Testis (tissue), 2 donors: Measurements from ENCODE around the gene DCBLD2.

ENCODE experiments used
- POLR2A ChIP-seq: fragments of 450-650 bp; IDR thresholded peaks from one replicate; pipeline ENCODE4 v1.6.1; 2017; ENCODE audit warnings: antibody characterized with exemption, mild to moderate bottlenecking, moderate library complexity
- TF ChIP-seq, protein P1 (sequence below), 3 experiments: fragments of 450-650 bp in 2 of 3; fragments of 200-600 bp in 1 of 3; sonication (generic) in 1 of 3; IDR thresholded peaks; one replicate each; pipeline ENCODE4 v1.5.1; 2016 to 2019; ENCODE audit warnings: antibody characterized with exemption in 3 of 3, mild to moderate bottlenecking in 2 of 3, moderate library complexity in 1 of 3

DNA sequence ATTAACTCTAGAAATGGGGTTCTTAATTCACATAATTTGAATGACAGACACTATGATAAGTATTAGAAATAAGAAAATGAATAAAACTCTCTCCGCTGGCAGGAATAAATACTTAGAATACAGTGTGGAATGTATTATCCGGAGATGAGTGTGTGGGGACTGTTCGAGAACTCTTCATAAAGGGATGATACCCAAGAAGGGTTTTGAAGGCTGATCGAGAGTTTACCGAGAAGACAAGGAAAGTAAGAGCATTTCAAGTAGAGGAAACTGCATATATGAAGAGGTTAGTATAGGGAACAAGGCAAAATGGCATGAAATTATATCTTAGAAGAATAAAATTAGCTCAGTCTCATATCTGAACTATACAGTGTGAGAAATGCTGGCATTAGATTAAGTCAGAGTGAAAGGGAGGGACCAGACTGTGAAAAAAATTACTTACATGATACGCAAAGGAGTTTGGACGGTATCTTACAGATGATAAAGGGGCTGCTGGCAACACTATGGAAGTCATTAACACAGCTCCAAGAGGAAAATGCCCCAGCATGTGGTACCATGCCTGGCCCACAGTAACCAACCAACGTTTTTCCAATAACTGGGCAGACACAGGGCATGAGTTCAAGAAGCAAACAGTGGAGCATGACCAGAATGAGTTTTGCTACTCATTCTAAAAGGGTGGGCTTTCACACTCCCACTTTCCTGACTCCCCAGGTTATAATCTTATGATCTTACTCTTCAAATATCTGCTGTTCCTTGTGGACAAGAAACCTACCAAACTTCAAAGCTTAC lies 6.5 kb downstream of the DCBLD2 start:
- TF ChIP-seq, protein P1, sequence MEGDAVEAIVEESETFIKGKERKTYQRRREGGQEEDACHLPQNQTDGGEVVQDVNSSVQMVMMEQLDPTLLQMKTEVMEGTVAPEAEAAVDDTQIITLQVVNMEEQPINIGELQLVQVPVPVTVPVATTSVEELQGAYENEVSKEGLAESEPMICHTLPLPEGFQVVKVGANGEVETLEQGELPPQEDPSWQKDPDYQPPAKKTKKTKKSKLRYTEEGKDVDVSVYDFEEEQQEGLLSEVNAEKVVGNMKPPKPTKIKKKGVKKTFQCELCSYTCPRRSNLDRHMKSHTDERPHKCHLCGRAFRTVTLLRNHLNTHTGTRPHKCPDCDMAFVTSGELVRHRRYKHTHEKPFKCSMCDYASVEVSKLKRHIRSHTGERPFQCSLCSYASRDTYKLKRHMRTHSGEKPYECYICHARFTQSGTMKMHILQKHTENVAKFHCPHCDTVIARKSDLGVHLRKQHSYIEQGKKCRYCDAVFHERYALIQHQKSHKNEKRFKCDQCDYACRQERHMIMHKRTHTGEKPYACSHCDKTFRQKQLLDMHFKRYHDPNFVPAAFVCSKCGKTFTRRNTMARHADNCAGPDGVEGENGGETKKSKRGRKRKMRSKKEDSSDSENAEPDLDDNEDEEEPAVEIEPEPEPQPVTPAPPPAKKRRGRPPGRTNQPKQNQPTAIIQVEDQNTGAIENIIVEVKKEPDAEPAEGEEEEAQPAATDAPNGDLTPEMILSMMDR (IDR thresholded peaks at IDR 0.05) = no peak
- TF ChIP-seq POLR2A = no peak
